Stimulated activated CD8-positive, alpha-beta memory T cell treated with anti-CD3 and anti-CD28 coated beads, Interleukin-2, amount 100 ng/mL, for 48 hours (primary cell): ENCODE measurements around the gene AFF4.
A peak's percentile ranks its signal among the peaks of the same experiment; 100 is the strongest.
"Not testable (repeated sequence)": the region's sequence is repeated elsewhere in the genome, so short reads cannot be mapped to it uniquely, and the experiment has no call there.

ENCODE experiments used
- DNase-seq, 2 donors: peaks; one replicate each; pipeline ENCODE4 v3.0.0-alpha.2; 2020; ENCODE audit warnings: low read depth in 2 of 2

Gene AFF4

GRCh38 chr5:132963171-132964104 is at the start of gene AFF4:
Gene AFF4 (minus strand): TSS chr5:132963634. CDS start chr5:132937189, 26,445 bp downstream.
- peak; percentile 83 to 87 for DNase-seq

- DNase-seq: not testable (repeated sequence)
Observed at GRCh38 chr5:133008455-133008854, 45.0 kb upstream of the AFF4 start.

GRCh38 chr5:133006653-133007052 is 43.2 kb upstream of the AFF4 start:
- DNase-seq: no peak

- no peak for DNase-seq
Observed at GRCh38 chr5:132999246-132999645, 35.8 kb upstream of the AFF4 start.

- DNase-seq: no peak
Observed at GRCh38 chr5:132998556-132998955, 35.1 kb upstream of the AFF4 start.

GRCh38 chr5:132996307-132996706 is 32.9 kb upstream of the AFF4 start:
- DNase-seq: no peak

- no peak for DNase-seq
Observed at GRCh38 chr5:132987531-132988408, 24.3 kb upstream of the AFF4 start.

GRCh38 chr5:132982971-132983370 is 19.5 kb upstream of the AFF4 start:
- not testable (repeated sequence) for DNase-seq

- DNase-seq: no peak
Observed at GRCh38 chr5:132981288-132981687, 17.9 kb upstream of the AFF4 start.

- no peak for DNase-seq
Observed at GRCh38 chr5:132979976-132980375, 16.5 kb upstream of the AFF4 start.

GRCh38 chr5:132979367-132979940 is 16.0 kb upstream of the AFF4 start:
- no peak for DNase-seq

GRCh38 chr5:132976852-132977251 is 13.4 kb upstream of the AFF4 start:
- DNase-seq: no peak

GRCh38 chr5:132972436-132972828 is 9.0 kb upstream of the AFF4 start:
- DNase-seq: not testable (repeated sequence)

GRCh38 chr5:132971483-132972435 is 8.3 kb upstream of the AFF4 start:
- DNase-seq: no peak

GRCh38 chr5:132965120-132965519 is 1.7 kb upstream of the AFF4 start:
- DNase-seq: no peak

- no peak for DNase-seq
Observed at GRCh38 chr5:132962429-132963021, 909 bp downstream of the AFF4 start.

GRCh38 chr5:132961887-132962286 is 1.5 kb downstream of the AFF4 start:
- DNase-seq: no peak

- not testable (repeated sequence) for DNase-seq
Observed at GRCh38 chr5:132961123-132961815, 2.2 kb downstream of the AFF4 start.

- not testable (repeated sequence) for DNase-seq
Observed at GRCh38 chr5:132956166-132956799, 7.2 kb downstream of the AFF4 start.
